Hippocampal formation (tissue), 2 donors: ENCODE measurements around the gene TEX55.
"Not testable (repeated sequence)": the region's sequence is repeated elsewhere in the genome, so short reads cannot be mapped to it uniquely, and the experiment has no call there.

Experiments
- DNase-seq, 2 donors: peaks; one replicate each; lab custom pipeline; 2025; lab: John Stamatoyannopoulos, UW

Gene TEX55

GRCh38 chr3:119160815-119161214 is 14.8 kb downstream of the TEX55 start:
- DNase-seq = no peak

GRCh38 chr3:119161240-119161639 is 15.3 kb downstream of the TEX55 start:
- DNase-seq = no peak

- not testable (repeated sequence) for DNase-seq
Measured at GRCh38 chr3:119164745-119165144, 18.8 kb downstream of the TEX55 start.

GRCh38 chr3:119170821-119171220 is 24.9 kb downstream of the TEX55 start:
- no peak for DNase-seq

- DNase-seq = no peak
Measured at GRCh38 chr3:119173325-119173724, 27.4 kb downstream of the TEX55 start, which contains the start of gene UPK1B. UPK1B (plus strand) TSS chr3:119173598; CDS start chr3:119186742, 13,144 bp downstream.

GRCh38 chr3:119175872-119176756 is 30.1 kb downstream of the TEX55 start:
- no peak for DNase-seq

- no peak for DNase-seq
Measured at GRCh38 chr3:119176778-119177177, 30.8 kb downstream of the TEX55 start.

GRCh38 chr3:119177321-119177720 is 31.4 kb downstream of the TEX55 start:
- no peak for DNase-seq

GRCh38 chr3:119181765-119182164 is 35.8 kb downstream of the TEX55 start:
- DNase-seq = no peak

- DNase-seq = no peak
Measured at GRCh38 chr3:119184111-119184510, 38.1 kb downstream of the TEX55 start.

- DNase-seq = no peak
Measured at GRCh38 chr3:119184796-119185570, 39.0 kb downstream of the TEX55 start.

- DNase-seq = no peak
Measured at GRCh38 chr3:119187266-119187665, 41.3 kb downstream of the TEX55 start.

- no peak for DNase-seq
Measured at GRCh38 chr3:119191800-119192199, 45.8 kb downstream of the TEX55 start.

- no peak for DNase-seq
Measured at GRCh38 chr3:119194237-119195150, 48.5 kb downstream of the TEX55 start.

- DNase-seq = no peak
Measured at GRCh38 chr3:119195151-119195476, 49.1 kb downstream of the TEX55 start.

- no peak for DNase-seq
Measured at GRCh38 chr3:119195911-119196310, 49.9 kb downstream of the TEX55 start.
